GM12864 (cell line): ENCODE measurements around the gene UPP2.

ENCODE experiments used
- DNase-seq: peaks from one replicate; pipeline ENCODE4 v3.0.0-alpha.2; 2011; ENCODE audit warnings: low read depth
- H3K4me3 ChIP-seq: 2 replicates; pipeline ENCODE4 v1.5.1; 2011; ENCODE audit warnings: mild to moderate bottlenecking, low read depth, low read length, control low read depth
- TF ChIP-seq, protein P1 (sequence below): IDR thresholded peaks from 2 replicates; pipeline ENCODE4 v1.5.1; 2011; ENCODE audit warnings: low read depth, mild to moderate bottlenecking, moderate library complexity, low read length, control low read depth, inconsistent platforms; ENCODE audit errors: missing control alignments

The UPP2 gene

DNA sequence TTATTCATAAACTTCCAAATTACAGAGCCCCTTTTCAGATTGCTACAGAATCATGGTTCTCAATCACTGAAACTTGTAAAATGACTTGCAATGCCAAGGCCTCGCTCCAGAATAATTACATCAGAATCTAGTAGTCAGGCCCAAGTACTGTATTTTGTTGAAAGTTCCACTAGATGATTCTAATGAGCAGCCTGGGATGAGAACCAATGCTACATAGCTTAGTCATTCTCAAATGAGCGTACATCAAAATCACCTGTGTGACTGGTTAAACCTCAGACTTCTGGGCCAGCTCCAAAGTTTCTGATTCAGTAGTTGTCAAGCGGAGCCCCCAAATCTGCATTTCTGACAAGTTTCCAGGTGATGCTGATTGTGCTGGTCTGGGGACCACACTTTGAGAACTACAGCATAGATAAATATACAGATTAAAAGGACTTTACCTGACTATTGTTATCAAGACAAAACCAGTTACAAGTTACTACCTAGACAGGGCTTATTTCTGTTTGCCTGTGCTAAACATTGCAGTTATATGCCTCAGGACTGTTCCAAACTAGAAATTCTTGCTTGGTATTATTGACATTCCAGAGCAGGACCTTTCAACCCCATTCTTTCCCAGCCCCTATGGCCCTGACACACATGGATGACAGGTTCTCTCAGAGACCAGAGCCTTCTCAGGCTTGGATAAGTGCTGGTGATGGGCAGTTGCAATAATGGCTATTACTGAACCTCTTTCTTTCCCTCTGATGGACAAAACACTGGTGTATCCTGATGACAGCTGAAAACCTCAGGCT is 83.1 kb downstream of the UPP2 start:
- TF ChIP-seq, protein P1, sequence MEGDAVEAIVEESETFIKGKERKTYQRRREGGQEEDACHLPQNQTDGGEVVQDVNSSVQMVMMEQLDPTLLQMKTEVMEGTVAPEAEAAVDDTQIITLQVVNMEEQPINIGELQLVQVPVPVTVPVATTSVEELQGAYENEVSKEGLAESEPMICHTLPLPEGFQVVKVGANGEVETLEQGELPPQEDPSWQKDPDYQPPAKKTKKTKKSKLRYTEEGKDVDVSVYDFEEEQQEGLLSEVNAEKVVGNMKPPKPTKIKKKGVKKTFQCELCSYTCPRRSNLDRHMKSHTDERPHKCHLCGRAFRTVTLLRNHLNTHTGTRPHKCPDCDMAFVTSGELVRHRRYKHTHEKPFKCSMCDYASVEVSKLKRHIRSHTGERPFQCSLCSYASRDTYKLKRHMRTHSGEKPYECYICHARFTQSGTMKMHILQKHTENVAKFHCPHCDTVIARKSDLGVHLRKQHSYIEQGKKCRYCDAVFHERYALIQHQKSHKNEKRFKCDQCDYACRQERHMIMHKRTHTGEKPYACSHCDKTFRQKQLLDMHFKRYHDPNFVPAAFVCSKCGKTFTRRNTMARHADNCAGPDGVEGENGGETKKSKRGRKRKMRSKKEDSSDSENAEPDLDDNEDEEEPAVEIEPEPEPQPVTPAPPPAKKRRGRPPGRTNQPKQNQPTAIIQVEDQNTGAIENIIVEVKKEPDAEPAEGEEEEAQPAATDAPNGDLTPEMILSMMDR, result no peak
- no peak for DNase-seq
- no peak overlapping the region for H3K4me3 ChIP-seq
